Measurements from ENCODE around the gene LHB. TPM values are rescaled to one million over a fixed set of nuclear protein-coding genes. Genes with fewer than 3 reads are reported as not detected.

LHB gene
- total and polyA plus RNA-seq, 2 donors (not counting 1 experiment from before 2014, with no cell fraction given): 1.1 to 4.7 TPM

- no peaks in the 10 kb centered on the region for H3K79me2 ChIP-seq (ENCODE audit: control insufficient read depth, insufficient read depth, low read length)
- no peak overlapping the region for H3K4me3 ChIP-seq (ENCODE audit: control extremely low read depth in 1 of 5, extremely low read depth in 1 of 5, insufficient read depth in 1 of 5, low read depth in 2 of 5, low read length in 4 of 5)
- H3K4me3 Mint-ChIP-seq: no peak overlapping the region
- no peaks in the 10 kb centered on the region for H3K27me3 ChIP-seq (replicated peaks in 1 of 4; ENCODE audit: control extremely low read depth in 1 of 4, control insufficient read depth in 3 of 4, insufficient read depth in 4 of 4, low read length in 3 of 4)
- no peaks in the 10 kb centered on the region for H3K4me1 ChIP-seq (ENCODE audit: control insufficient read depth in 2 of 2, insufficient read depth in 2 of 2, low read length in 2 of 2)
- H2AFZ ChIP-seq (ENCODE audit: insufficient read depth, low read depth, low read length, poor library complexity, severe bottlenecking): no peak overlapping the region
- no peaks in the 10 kb centered on the region for H3K4me1 Mint-ChIP-seq
- TF ChIP-seq EZH2 (IDR thresholded peaks at IDR 0.05; ENCODE audit: borderline replicate concordance, insufficient read depth, low read depth, low read length, poor library complexity, severe bottlenecking): no peak
- no peaks in the 10 kb centered on the region for H3K9me3 Mint-ChIP-seq (ENCODE audit: insufficient read depth)
- POLR2A ChIA-PET: no interaction called here
- DNase-seq: no peak
- H3K27ac ChIP-seq (ENCODE audit: low read length in 2 of 2): no peak overlapping the region
- H3K4me2 ChIP-seq (replicated peaks; ENCODE audit: low read depth, low read length, poor library complexity, severe bottlenecking): no peak overlapping the region
- no peaks in the 10 kb centered on the region for H4K20me1 ChIP-seq (ENCODE audit: control insufficient read depth, insufficient read depth, low read length, poor library complexity, severe bottlenecking)
- no peak for ATAC-seq (ENCODE audit: low read depth)
- no peak overlapping the region for H3K27ac Mint-ChIP-seq
- no peak overlapping the region for H3K9ac ChIP-seq (ENCODE audit: low read length)
- H3K9me3 ChIP-seq (ENCODE audit: control extremely low read depth in 1 of 3, control insufficient read depth in 2 of 3, insufficient read depth in 1 of 3, low read length in 2 of 3): no peaks in the 10 kb centered on the region
- H3K36me3 ChIP-seq (replicated peaks in 1 of 2; ENCODE audit: control extremely low read depth in 1 of 2, control insufficient read depth in 1 of 2, extremely low read depth in 1 of 2, insufficient read depth in 2 of 2, low read length in 1 of 2): peaks cover 0 to 60% of the 10 kb centered on the region in 2 experiments
- 98% methylated on average over 20 of the region's 22 CpGs for WGBS (ENCODE audit: insufficient coverage)
- intact Hi-C loops (cut with micrococcal nuclease): no loop called here
- CTCF ChIA-PET: interaction anchor here (0.7 kb wide), 1 partner anchor 11 kb away, joined by 3 read pairs; no protein-coding TSS in a partner anchor
- no peaks in the 10 kb centered on the region for H3K27me3 Mint-ChIP-seq
Measured at GRCh38 chr19:49006905-49007304, 10.0 kb downstream of the LHB start.

GRCh38 chr19:49004964-49005614 is 11.8 kb downstream of the LHB start:
- H3K27ac Mint-ChIP-seq: no peak overlapping the region
- H3K4me3 ChIP-seq (ENCODE audit: control extremely low read depth in 1 of 5, extremely low read depth in 1 of 5, insufficient read depth in 1 of 5, low read depth in 2 of 5, low read length in 4 of 5): no peak overlapping the region
- peaks cover 0 to 45% of the 10 kb centered on the region in 2 experiments for H3K36me3 ChIP-seq (replicated peaks in 1 of 2; ENCODE audit: control extremely low read depth in 1 of 2, control insufficient read depth in 1 of 2, extremely low read depth in 1 of 2, insufficient read depth in 2 of 2, low read length in 1 of 2)
- H3K4me1 ChIP-seq (ENCODE audit: control insufficient read depth in 2 of 2, insufficient read depth in 2 of 2, low read length in 2 of 2): no peaks in the 10 kb centered on the region
- CTCF ChIA-PET: no interaction called here
- no peaks in the 10 kb centered on the region for H4K20me1 ChIP-seq (ENCODE audit: control insufficient read depth, insufficient read depth, low read length, poor library complexity, severe bottlenecking)
- H3K79me2 ChIP-seq (ENCODE audit: control insufficient read depth, insufficient read depth, low read length): peaks cover 4% of the 10 kb centered on the region
- intact Hi-C loops (cut with micrococcal nuclease): no loop called here
- H3K9me3 Mint-ChIP-seq (ENCODE audit: insufficient read depth): no peaks in the 10 kb centered on the region
- H3K4me1 Mint-ChIP-seq: no peaks in the 10 kb centered on the region
- no peaks in the 10 kb centered on the region for H3K27me3 Mint-ChIP-seq
- H3K27me3 ChIP-seq (replicated peaks in 1 of 4; ENCODE audit: control extremely low read depth in 1 of 4, control insufficient read depth in 3 of 4, insufficient read depth in 4 of 4, low read length in 3 of 4): no peaks in the 10 kb centered on the region
- H2AFZ ChIP-seq (ENCODE audit: insufficient read depth, low read depth, low read length, poor library complexity, severe bottlenecking): no peak overlapping the region
- TF ChIP-seq EZH2 (IDR thresholded peaks at IDR 0.05; ENCODE audit: borderline replicate concordance, insufficient read depth, low read depth, low read length, poor library complexity, severe bottlenecking) (no peak), CTCF (IDR thresholded peaks at IDR 0.05) (no peak)
- POLR2A ChIA-PET: interaction anchor here (0.7 kb wide), 1 partner anchor 54 kb away, joined by 3 read pairs; no protein-coding TSS in a partner anchor
- WGBS (ENCODE audit: insufficient coverage): 96% methylated on average over 6 of the region's 7 CpGs
- H3K27ac ChIP-seq (ENCODE audit: low read length in 2 of 2): no peak overlapping the region
- no peak overlapping the region for H3K4me3 Mint-ChIP-seq
- DNase-seq: no peak
- ATAC-seq (ENCODE audit: low read depth): no peak
- no peak overlapping the region for H3K4me2 ChIP-seq (replicated peaks; ENCODE audit: low read depth, low read length, poor library complexity, severe bottlenecking)
- no peaks in the 10 kb centered on the region for H3K9me3 ChIP-seq (ENCODE audit: control extremely low read depth in 1 of 3, control insufficient read depth in 2 of 3, insufficient read depth in 1 of 3, low read length in 2 of 3)
- no peak overlapping the region for H3K9ac ChIP-seq (ENCODE audit: low read length)

All from B cell (primary cell).